Testis (tissue), 2 donors: ENCODE data around the gene USP36.

Source experiments
- POLR2A ChIP-seq: fragments of 450-650 bp; IDR thresholded peaks from one replicate; pipeline ENCODE4 v1.6.1; 2017; ENCODE audit warnings: antibody characterized with exemption, mild to moderate bottlenecking, moderate library complexity
- TF ChIP-seq, protein P1 (sequence below), 3 experiments: fragments of 450-650 bp in 2 of 3; fragments of 200-600 bp in 1 of 3; sonication (generic) in 1 of 3; IDR thresholded peaks; one replicate each; pipeline ENCODE4 v1.5.1; 2016 to 2019; ENCODE audit warnings: antibody characterized with exemption in 3 of 3, mild to moderate bottlenecking in 2 of 3, moderate library complexity in 1 of 3

GRCh38 chr17:78862073-78863023 lies 21.7 kb upstream of the USP36 start:
- TF ChIP-seq, protein P1, sequence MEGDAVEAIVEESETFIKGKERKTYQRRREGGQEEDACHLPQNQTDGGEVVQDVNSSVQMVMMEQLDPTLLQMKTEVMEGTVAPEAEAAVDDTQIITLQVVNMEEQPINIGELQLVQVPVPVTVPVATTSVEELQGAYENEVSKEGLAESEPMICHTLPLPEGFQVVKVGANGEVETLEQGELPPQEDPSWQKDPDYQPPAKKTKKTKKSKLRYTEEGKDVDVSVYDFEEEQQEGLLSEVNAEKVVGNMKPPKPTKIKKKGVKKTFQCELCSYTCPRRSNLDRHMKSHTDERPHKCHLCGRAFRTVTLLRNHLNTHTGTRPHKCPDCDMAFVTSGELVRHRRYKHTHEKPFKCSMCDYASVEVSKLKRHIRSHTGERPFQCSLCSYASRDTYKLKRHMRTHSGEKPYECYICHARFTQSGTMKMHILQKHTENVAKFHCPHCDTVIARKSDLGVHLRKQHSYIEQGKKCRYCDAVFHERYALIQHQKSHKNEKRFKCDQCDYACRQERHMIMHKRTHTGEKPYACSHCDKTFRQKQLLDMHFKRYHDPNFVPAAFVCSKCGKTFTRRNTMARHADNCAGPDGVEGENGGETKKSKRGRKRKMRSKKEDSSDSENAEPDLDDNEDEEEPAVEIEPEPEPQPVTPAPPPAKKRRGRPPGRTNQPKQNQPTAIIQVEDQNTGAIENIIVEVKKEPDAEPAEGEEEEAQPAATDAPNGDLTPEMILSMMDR (IDR thresholded peaks at IDR 0.05), result no peak
- no peak for TF ChIP-seq POLR2A
